Mesenchymal stem cell (in vitro differentiated cells and primary cell): ENCODE measurements around the gene CFAP58.

Source experiments
- DNase-seq: peaks from one replicate; pipeline ENCODE4 v3.0.0-alpha.2; 2013
- H2AFZ ChIP-seq: one replicate; pipeline ENCODE4 v1.6.1; 2013; ENCODE audit warnings: low read depth, mild to moderate bottlenecking, control low read depth, inconsistent platforms, low read length, moderate library complexity
- H2AK5ac ChIP-seq: 2 replicates; pipeline ENCODE4 v1.6.1; 2013; ENCODE audit warnings: low read length, moderate library complexity, mild to moderate bottlenecking, inconsistent platforms; ENCODE audit not compliant: severe bottlenecking
- H2BK120ac ChIP-seq: one replicate; pipeline ENCODE4 v1.6.1; 2013; ENCODE audit warnings: low read depth, mild to moderate bottlenecking, inconsistent platforms, low read length, moderate library complexity
- H2BK12ac ChIP-seq, 2 experiments: one replicate each; pipeline ENCODE4 v1.6.1; 2013; ENCODE audit warnings: inconsistent platforms in 2 of 2, low read length in 2 of 2, mild to moderate bottlenecking in 2 of 2, moderate library complexity in 2 of 2, control low read depth in 1 of 2
- H2BK15ac ChIP-seq: one replicate; pipeline ENCODE4 v1.6.1; 2013; ENCODE audit warnings: mild to moderate bottlenecking, low read depth, inconsistent platforms; ENCODE audit not compliant: poor library complexity, severe bottlenecking
- H2BK5ac ChIP-seq: 2 replicates; pipeline ENCODE4 v1.6.1; 2013; ENCODE audit warnings: low read depth, mild to moderate bottlenecking, low read length, control low read depth, inconsistent platforms; ENCODE audit not compliant: poor library complexity, severe bottlenecking
- H3K14ac ChIP-seq, 2 experiments: one replicate each; pipeline ENCODE4 v1.6.1; 2013; ENCODE audit warnings: inconsistent platforms in 2 of 2, low read length in 2 of 2, control low read depth in 1 of 2, mild to moderate bottlenecking in 1 of 2, moderate library complexity in 1 of 2
- H3K18ac ChIP-seq, 2 experiments: one replicate each; pipeline ENCODE4 v1.6.1; 2013; ENCODE audit warnings: inconsistent platforms in 2 of 2, low read length in 2 of 2, control low read depth in 1 of 2, low read depth in 1 of 2, mild to moderate bottlenecking in 1 of 2
- H3K23ac ChIP-seq, 2 experiments: one replicate each; pipeline ENCODE4 v1.6.1; 2013; ENCODE audit warnings: inconsistent platforms in 2 of 2, low read length in 2 of 2, mild to moderate bottlenecking in 2 of 2, moderate library complexity in 2 of 2, control low read depth in 1 of 2
- H3K27ac ChIP-seq: 2 replicates; pipeline ENCODE4 v1.5.1; 2013; ENCODE audit warnings: mild to moderate bottlenecking, moderate library complexity, low read length, control low read depth, inconsistent platforms; ENCODE audit not compliant: poor library complexity, severe bottlenecking
- H3K27me3 ChIP-seq, 2 experiments: 2 replicates each; pipeline versions ENCODE4 v1.6.1 to v1.7.0; 2013; ENCODE audit warnings: low read length in 2 of 2, mild to moderate bottlenecking in 2 of 2, moderate library complexity in 2 of 2, control low read depth in 1 of 2, inconsistent platforms in 1 of 2; ENCODE audit not compliant: control insufficient read depth in 1 of 2, insufficient read depth in 1 of 2
- H3K36me3 ChIP-seq, 2 experiments: 2 replicates each; pipeline versions ENCODE4 v1.6.1 to v1.7.0; 2013; ENCODE audit warnings: low read length in 2 of 2, control low read depth in 1 of 2, inconsistent platforms in 1 of 2, low read depth in 1 of 2, mild to moderate bottlenecking in 1 of 2; ENCODE audit not compliant: insufficient read depth in 2 of 2, control insufficient read depth in 1 of 2
- H3K4ac ChIP-seq, 2 experiments: one replicate each; pipeline ENCODE4 v1.6.1; 2013; ENCODE audit warnings: inconsistent platforms in 2 of 2, low read length in 2 of 2, mild to moderate bottlenecking in 2 of 2, moderate library complexity in 2 of 2, control low read depth in 1 of 2, low read depth in 1 of 2
- H3K4me1 ChIP-seq: 2 replicates; pipeline ENCODE4 v1.6.1; 2013; ENCODE audit warnings: low read depth, low read length, control low read depth; ENCODE audit not compliant: control insufficient read depth, insufficient read depth
- H3K4me2 ChIP-seq: 2 replicates; pipeline ENCODE4 v1.6.1; 2013; ENCODE audit warnings: low read length, mild to moderate bottlenecking, inconsistent platforms; ENCODE audit not compliant: poor library complexity, severe bottlenecking
- H3K4me3 ChIP-seq, 2 experiments: 2 replicates each; pipeline versions ENCODE4 v1.5.1 to v1.7.0; 2013; ENCODE audit warnings: low read length in 2 of 2, mild to moderate bottlenecking in 2 of 2, control low read depth in 1 of 2, low read depth in 1 of 2; ENCODE audit not compliant: insufficient read depth in 1 of 2
- H3K79me1 ChIP-seq: replicated peaks from 2 replicates; pipeline ENCODE4 v1.6.1; 2013; ENCODE audit warnings: mild to moderate bottlenecking, control low read depth, low read length, inconsistent platforms; ENCODE audit not compliant: poor library complexity, severe bottlenecking
- H3K9ac ChIP-seq: 2 replicates; pipeline ENCODE4 v1.7.0; 2013; ENCODE audit warnings: mild to moderate bottlenecking, low read length, moderate library complexity
- H3K9me3 ChIP-seq: 2 replicates; pipeline ENCODE4 v1.7.0; 2013; ENCODE audit warnings: mild to moderate bottlenecking, low read length; ENCODE audit not compliant: control insufficient read depth
- H4K8ac ChIP-seq: one replicate; pipeline ENCODE4 v1.6.1; 2013; ENCODE audit warnings: inconsistent platforms, mild to moderate bottlenecking, low read length, moderate library complexity
- H4K91ac ChIP-seq: one replicate; pipeline ENCODE4 v1.6.1; 2013; ENCODE audit warnings: mild to moderate bottlenecking, low read length, inconsistent platforms
- WGBS: methylation state at CpG from one replicate; pipeline ENCODE4 v1.1.7; 2013; ENCODE audit warnings: mixed read lengths; 5-methylcytosine and 5-hydroxymethylcytosine counted together

The CFAP58 gene

DNA sequence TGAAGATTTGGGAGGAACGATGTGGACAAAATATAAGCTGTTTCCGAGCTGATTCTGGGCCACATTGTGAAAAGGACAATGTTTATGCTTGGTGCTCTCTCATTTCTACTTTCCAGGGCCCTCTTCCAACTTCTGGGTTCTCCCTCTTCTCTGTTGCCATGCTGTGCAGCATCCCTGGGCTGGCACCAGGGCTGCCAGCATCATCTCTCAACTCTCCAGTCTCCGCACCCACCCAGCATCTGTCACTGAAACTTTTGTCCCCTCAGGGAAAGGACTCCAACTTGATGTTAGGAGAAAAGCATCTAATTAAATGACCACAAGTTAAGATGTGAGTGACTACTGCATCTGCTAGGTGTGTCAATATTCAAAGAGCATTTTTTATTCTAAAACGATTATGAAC, 26.7 kb downstream of the CFAP58 start:
- no peak overlapping the region for H4K91ac ChIP-seq
- no peaks in the 10 kb centered on the region for H3K4me1 ChIP-seq
- H3K18ac ChIP-seq = no peak overlapping the region
- H3K14ac ChIP-seq = no peak overlapping the region
- H2BK120ac ChIP-seq = no peak overlapping the region
- H2BK12ac ChIP-seq = no peak overlapping the region
- no peak overlapping the region for H2AK5ac ChIP-seq
- no peaks in the 10 kb centered on the region for H3K27me3 ChIP-seq
- H3K4me2 ChIP-seq = no peak overlapping the region
- no peak for DNase-seq
- H3K4me3 ChIP-seq = no peak overlapping the region
- H2BK5ac ChIP-seq = no peak overlapping the region
- no peaks in the 10 kb centered on the region for H3K9me3 ChIP-seq
- H2BK15ac ChIP-seq = no peak overlapping the region
- H2AFZ ChIP-seq = no peak overlapping the region
- no peaks in the 10 kb centered on the region for H3K36me3 ChIP-seq
- no peak overlapping the region for H3K23ac ChIP-seq
- no peak overlapping the region for H4K8ac ChIP-seq
- H3K4ac ChIP-seq = no peak overlapping the region
- H3K27ac ChIP-seq = no peak overlapping the region
- no peak overlapping the region for H3K9ac ChIP-seq
- H3K79me1 ChIP-seq = no peaks in the 10 kb centered on the region
- WGBS = 82% methylated on average over 3 of the region's 4 CpGs

DNA sequence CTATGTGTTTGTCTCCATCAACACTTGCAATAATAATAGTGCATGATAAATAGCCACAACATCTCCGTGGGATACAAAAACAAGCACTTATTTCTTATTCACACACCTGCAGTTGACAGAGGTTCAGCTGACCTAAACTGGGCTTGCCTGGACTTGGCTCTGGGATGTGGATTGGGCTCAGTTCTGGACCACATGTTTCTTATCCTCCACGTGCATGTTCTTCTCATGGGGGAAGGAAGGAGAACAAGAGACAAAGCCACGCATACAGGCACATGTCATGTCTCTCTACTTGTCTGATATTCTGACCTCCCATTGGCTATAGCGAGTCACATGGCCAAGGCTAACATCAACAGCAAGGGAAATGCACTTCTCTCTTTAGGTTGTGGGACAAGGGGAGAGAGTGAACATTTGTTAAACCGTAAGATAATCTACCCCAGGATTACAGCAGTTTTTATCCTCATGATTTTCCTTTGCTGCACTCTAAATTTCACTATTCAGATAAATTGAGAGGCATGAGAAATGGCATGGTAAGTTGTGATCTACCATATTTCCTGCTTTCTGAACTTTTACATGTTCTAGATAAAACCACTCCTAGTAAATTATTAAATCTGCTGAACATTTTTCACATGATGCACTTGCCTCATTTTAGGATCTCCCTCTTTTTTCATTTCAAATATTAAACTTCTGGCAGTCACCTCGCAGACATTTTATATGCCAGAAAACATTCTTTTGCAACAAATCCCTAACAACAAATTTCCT, 33.7 kb downstream of the CFAP58 start:
- Histone ChIP-seq H3K36me3 (no peaks in the 10 kb centered on the region), H4K91ac (no peak overlapping the region)
- no peak for DNase-seq

DNA sequence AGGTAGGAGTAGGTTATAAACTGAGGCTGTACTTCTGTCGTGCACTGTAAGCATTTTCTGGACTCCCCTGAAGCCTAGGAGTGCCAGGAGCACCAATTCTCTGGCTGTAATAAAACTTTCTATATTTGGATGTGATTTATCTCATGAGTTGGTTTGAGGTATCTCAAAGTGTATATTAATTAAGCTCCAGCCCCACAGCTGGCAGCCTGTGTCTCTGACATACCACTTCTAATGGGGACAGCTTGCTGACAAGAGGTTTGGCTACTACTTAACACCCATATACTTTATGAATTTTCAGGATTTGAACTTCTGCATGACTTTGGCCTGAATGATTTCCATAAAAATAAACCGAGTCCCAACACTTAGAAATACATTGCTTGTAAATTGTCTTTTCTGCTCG, 35.2 kb downstream of the CFAP58 start:
- H3K27me3 ChIP-seq = no peaks in the 10 kb centered on the region
- WGBS = 71% methylated on average over 3 of the region's 3 CpGs
- H2BK120ac ChIP-seq = no peak overlapping the region
- no peak overlapping the region for H4K91ac ChIP-seq
- no peak overlapping the region for H3K27ac ChIP-seq
- H3K4me1 ChIP-seq = no peaks in the 10 kb centered on the region
- H3K23ac ChIP-seq = no peak overlapping the region
- no peak overlapping the region for H2AK5ac ChIP-seq
- H3K79me1 ChIP-seq = no peaks in the 10 kb centered on the region
- no peak overlapping the region for H3K9ac ChIP-seq
- H3K36me3 ChIP-seq = no peaks in the 10 kb centered on the region
- H3K4ac ChIP-seq = no peak overlapping the region
- no peak overlapping the region for H2BK15ac ChIP-seq
- H3K9me3 ChIP-seq = no peaks in the 10 kb centered on the region
- no peak overlapping the region for H3K4me2 ChIP-seq
- H2AFZ ChIP-seq = no peak overlapping the region
- no peak overlapping the region for H2BK5ac ChIP-seq
- no peak for DNase-seq
- H3K14ac ChIP-seq = no peak overlapping the region
- H3K18ac ChIP-seq = no peak overlapping the region
- no peak overlapping the region for H2BK12ac ChIP-seq
- H3K4me3 ChIP-seq = no peak overlapping the region
- no peak overlapping the region for H4K8ac ChIP-seq

More for the DNA sequence above, 33.7 kb downstream of the CFAP58 start:
- Histone ChIP-seq H4K8ac (no peak overlapping the region), H3K18ac (no peak overlapping the region), H3K4me3 (no peak overlapping the region), H3K4me1 (no peaks in the 10 kb centered on the region), H2BK12ac (no peak overlapping the region), H2AFZ (no peak overlapping the region), H3K23ac (no peak overlapping the region), H2BK120ac (no peak overlapping the region), H2BK15ac (no peak overlapping the region), H3K14ac (no peak overlapping the region), H3K4ac (no peak overlapping the region), H2BK5ac (no peak overlapping the region), H3K79me1 (no peaks in the 10 kb centered on the region), H3K9me3 (no peaks in the 10 kb centered on the region), H3K27me3 (no peaks in the 10 kb centered on the region), H2AK5ac (no peak overlapping the region), H3K4me2 (no peak overlapping the region), H3K27ac (no peak overlapping the region), H3K9ac (no peak overlapping the region)
- 82% methylated on average over 5 of the region's 6 CpGs for WGBS

DNA sequence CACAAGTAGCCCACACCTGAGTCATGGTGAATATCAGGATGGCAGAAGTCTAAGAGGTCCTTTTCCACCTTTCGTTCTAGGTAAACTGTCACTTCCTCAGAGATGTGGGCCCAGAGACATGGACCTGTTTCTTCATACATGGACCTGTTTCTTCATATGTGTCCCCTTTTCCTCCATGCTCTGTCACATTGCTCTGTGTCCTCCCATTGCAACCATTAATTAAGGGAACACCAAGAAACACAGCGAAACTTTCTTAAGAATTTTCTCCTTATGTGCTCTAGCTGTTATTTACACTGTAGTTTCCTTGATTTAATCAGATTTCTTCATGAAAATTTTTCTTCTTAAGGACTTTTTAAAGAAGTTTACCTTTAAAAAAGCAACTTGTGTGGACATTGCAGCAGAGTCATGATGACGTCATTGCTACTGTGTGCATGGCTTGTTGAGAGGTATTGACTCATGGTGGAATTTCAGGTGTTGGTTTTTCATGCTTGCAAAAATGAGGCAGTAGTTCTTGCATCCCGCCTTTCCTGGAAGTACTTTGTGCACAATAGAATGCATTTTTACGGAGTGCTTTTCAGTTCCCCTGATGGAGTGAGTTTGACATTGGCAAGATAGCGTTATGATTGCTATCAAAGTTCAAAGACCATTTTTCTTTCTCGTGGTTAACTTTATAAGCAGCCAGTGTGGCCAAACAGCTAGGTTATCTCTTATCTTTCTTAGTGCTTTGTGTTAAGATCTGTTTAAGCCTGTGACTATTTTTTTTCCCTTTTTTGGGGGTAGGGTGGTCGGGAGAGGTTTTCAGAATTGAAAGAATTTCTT, 37.7 kb downstream of the CFAP58 start:
- no peaks in the 10 kb centered on the region for H3K9me3 ChIP-seq

More for the DNA sequence above, 37.7 kb downstream of the CFAP58 start:
- Histone ChIP-seq H4K91ac (no peak overlapping the region), H3K27ac (no peak overlapping the region), H4K8ac (no peak overlapping the region), H3K79me1 (no peaks in the 10 kb centered on the region), H3K36me3 (no peaks in the 10 kb centered on the region), H2AK5ac (no peak overlapping the region), H3K27me3 (no peaks in the 10 kb centered on the region), H3K4me2 (no peak overlapping the region), H3K4me1 (no peaks in the 10 kb centered on the region), H2AFZ (no peak overlapping the region), H3K14ac (no peak overlapping the region), H3K9ac (no peak overlapping the region), H2BK15ac (no peak overlapping the region), H3K18ac (no peak overlapping the region), H3K23ac (no peak overlapping the region), H2BK5ac (no peak overlapping the region), H2BK12ac (no peak overlapping the region), H3K4ac (no peak overlapping the region), H2BK120ac (no peak overlapping the region), H3K4me3 (no peak overlapping the region)
- 72% methylated on average over 6 of the region's 8 CpGs for WGBS
- DNase-seq = no peak
